Dedifferentiated amniotic fluid mesenchymal stem cell (primary cell): ENCODE results near the gene AOC1.
"Not testable (repeated sequence)": the region's sequence is repeated elsewhere in the genome, so short reads cannot be mapped to it uniquely, and the experiment has no call there.

ENCODE experiments used
- DNase-seq: peaks from one replicate; pipeline ENCODE4 v3.0.0-alpha.2; 2016; ENCODE audit errors: extremely low spot score

The AOC1 gene, protein sequence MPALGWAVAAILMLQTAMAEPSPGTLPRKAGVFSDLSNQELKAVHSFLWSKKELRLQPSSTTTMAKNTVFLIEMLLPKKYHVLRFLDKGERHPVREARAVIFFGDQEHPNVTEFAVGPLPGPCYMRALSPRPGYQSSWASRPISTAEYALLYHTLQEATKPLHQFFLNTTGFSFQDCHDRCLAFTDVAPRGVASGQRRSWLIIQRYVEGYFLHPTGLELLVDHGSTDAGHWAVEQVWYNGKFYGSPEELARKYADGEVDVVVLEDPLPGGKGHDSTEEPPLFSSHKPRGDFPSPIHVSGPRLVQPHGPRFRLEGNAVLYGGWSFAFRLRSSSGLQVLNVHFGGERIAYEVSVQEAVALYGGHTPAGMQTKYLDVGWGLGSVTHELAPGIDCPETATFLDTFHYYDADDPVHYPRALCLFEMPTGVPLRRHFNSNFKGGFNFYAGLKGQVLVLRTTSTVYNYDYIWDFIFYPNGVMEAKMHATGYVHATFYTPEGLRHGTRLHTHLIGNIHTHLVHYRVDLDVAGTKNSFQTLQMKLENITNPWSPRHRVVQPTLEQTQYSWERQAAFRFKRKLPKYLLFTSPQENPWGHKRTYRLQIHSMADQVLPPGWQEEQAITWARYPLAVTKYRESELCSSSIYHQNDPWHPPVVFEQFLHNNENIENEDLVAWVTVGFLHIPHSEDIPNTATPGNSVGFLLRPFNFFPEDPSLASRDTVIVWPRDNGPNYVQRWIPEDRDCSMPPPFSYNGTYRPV

GRCh38 chr7:150852371-150852905 is at the start of gene AOC1:
AOC1 (plus strand) TSS chr7:150852517; CDS start chr7:150856471, 3,954 bp downstream.
- no peak for DNase-seq

GRCh38 chr7:150803161-150803860 is 49.0 kb upstream of the AOC1 start:
- DNase-seq: no peak

DNA sequence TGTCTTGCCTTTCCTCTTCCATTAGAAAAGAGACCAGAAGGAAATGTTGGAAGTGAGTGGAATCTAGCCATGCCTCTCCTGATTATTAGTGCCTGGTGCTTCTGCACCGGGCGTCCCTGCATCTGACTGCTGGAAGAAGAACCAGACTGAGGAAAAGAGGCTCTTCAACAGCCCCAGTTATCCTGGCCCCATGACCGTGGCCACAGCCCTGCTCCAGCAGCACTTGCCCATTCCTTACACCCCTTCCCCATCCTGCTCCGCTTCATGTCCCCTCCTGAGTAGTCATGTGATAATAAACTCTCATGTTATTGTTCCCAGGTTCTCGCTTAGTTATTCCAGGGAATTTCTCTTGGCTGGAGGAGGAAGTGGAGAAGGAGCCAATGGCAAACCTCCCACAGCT is 47.5 kb upstream of the AOC1 start:
- DNase-seq: no peak

- no peak for DNase-seq
These were observed 46.5 kb upstream of the AOC1 start for GRCh38 chr7:150805864-150806263.

GRCh38 chr7:150806454-150806853 is 45.9 kb upstream of the AOC1 start:
- DNase-seq: no peak

- DNase-seq: no peak
These were observed 45.5 kb upstream of the AOC1 start for GRCh38 chr7:150806863-150807262.

- not testable (repeated sequence) for DNase-seq
These were observed 44.5 kb upstream of the AOC1 start for GRCh38 chr7:150807616-150808438.

- DNase-seq: no peak
These were observed 37.9 kb upstream of the AOC1 start for GRCh38 chr7:150814328-150815001.

- DNase-seq: no peak
These were observed 33.3 kb upstream of the AOC1 start for GRCh38 chr7:150818971-150819370.

GRCh38 chr7:150820148-150820547 is 32.2 kb upstream of the AOC1 start:
- no peak for DNase-seq

DNA sequence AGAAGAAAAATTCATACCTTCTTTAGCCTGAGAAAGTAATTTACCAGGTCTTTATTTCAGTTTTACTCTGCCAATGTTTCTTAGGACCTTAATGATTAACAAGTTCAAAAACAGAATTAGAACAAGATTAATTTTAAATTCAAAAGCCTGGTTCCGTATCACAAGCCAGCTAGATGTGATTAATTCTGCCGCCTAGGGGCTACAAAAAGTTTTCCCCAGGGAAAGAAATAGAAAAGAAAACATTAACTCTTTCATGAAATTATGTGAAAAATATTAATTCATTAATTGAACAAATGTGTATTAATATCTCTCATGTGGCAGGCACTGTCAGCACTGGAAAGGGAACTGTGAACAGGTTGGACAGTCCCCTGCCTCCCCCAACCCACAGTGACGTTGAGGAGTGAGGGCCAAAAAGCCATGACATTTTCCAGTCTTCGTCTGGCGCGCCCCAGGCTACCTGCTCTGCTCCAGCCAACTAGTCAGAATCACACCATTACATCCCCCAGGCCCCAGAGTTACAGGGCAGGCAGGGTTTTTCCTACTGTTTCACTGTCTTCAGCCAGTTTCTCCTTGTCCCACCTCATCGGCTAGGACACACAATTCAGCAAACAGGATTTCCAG is 31.6 kb upstream of the AOC1 start:
- DNase-seq: no peak

- DNase-seq: no peak
These were observed 29.3 kb upstream of the AOC1 start for GRCh38 chr7:150823043-150823442.

GRCh38 chr7:150823484-150824126 is 28.7 kb upstream of the AOC1 start:
- no peak for DNase-seq

- DNase-seq: no peak
These were observed 27.7 kb upstream of the AOC1 start for GRCh38 chr7:150824379-150825177.

DNA sequence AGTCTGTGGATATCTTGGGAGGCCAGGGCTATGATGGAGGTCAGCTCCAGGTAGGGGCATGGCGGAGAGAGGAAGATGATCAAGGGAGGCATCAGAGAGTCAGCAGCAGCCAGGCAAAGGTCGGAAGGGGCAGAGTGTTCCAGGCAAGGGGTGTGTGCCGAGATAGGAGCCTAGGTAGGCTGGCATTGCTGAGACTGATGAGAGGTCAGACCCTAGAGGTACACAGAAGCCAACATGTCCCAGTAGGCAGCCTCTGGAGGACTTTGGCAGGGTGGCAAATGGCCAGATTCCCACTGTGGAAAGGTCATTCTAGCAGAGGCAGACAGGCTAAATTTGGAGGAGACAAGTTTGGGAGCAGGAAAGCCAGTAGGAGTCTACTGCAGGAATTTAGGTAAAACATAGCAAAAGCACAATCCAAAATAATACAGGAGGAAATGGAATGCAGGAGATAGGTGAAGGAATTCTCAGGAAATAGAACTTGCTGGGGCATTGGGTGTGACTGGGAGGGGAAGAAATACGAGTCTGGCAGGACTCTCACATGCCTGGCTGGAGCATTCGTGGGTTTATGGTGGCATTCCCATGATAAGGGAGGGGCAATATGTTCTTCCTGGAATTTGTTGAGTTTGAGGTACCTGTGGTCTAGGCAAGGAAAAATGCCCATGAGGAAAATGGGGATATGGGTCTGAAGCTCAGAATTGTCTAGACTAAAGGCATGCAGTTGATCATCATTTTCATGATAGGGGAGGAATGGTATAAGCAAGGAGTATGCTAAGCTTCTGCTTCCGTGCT is 26.1 kb upstream of the AOC1 start:
- DNase-seq: no peak

- DNase-seq: no peak
These were observed 23.9 kb upstream of the AOC1 start for GRCh38 chr7:150828384-150828783.

- DNase-seq: no peak
These were observed 22.9 kb upstream of the AOC1 start for GRCh38 chr7:150829426-150829825.

DNA sequence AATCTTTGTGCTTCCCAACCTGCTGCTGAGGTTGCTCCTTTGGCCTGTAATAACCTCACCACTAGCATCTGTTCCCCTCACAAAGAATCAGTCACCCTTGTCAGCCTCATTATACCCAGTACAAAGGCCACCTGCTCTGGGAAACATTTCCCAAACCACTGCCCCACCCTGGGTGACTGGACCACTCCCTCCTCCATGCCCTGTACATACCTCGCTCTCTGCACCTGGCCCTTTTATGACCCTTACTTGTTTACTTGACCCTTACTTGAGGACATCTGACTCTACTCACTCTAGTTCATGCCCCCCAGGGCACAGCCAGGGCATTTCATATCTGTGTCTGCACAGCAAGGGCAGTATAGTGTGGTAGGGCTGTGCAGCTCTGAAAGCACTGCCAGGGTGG is 21.4 kb upstream of the AOC1 start:
- no peak for DNase-seq
